Measurements from ENCODE around the gene RNF141.

DNA sequence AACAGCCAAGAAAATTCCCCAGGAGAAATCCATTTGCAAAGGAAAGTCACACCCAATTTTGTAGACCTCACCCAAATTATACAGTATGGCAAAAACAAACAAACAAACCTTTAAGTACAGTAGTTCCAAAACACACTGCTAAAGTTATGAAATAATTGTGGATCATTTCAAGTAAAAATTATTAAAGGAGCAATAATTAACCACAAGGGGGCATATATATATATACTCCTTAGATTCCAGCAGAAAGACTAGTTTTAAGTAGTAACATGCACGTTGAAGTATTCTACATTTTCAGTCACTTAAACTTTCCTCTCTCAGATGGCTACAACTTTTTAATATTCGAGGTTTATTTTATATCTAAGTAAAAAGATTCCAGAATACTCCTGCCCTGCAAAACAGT, 26.8 kb downstream of the RNF141 start:
- no peak for TF ChIP-seq TEAD4 (CRISPR knock-in tag; IDR thresholded peaks at IDR 0.05)
- TF ChIP-seq, protein P1, sequence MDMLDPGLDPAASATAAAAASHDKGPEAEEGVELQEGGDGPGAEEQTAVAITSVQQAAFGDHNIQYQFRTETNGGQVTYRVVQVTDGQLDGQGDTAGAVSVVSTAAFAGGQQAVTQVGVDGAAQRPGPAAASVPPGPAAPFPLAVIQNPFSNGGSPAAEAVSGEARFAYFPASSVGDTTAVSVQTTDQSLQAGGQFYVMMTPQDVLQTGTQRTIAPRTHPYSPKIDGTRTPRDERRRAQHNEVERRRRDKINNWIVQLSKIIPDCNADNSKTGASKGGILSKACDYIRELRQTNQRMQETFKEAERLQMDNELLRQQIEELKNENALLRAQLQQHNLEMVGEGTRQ (CRISPR knock-in tag; IDR thresholded peaks at IDR 0.05) = no peak
- no peak for TF ChIP-seq ZBTB21 (CRISPR knock-in tag; IDR thresholded peaks at IDR 0.05; ENCODE audit: borderline replicate concordance)

Measured in WTC11 (cell line).